Measurements from ENCODE around the gene RAB44. TPM values are rescaled to one million over a fixed set of nuclear protein-coding genes. Genes with fewer than 3 reads are reported as not detected.

Gene RAB44
- total and polyA plus RNA-seq, 2 of the 13 experiments (the other 11 are each of a cell fraction or from before 2014, with no cell fraction given) = not detected

DNA sequence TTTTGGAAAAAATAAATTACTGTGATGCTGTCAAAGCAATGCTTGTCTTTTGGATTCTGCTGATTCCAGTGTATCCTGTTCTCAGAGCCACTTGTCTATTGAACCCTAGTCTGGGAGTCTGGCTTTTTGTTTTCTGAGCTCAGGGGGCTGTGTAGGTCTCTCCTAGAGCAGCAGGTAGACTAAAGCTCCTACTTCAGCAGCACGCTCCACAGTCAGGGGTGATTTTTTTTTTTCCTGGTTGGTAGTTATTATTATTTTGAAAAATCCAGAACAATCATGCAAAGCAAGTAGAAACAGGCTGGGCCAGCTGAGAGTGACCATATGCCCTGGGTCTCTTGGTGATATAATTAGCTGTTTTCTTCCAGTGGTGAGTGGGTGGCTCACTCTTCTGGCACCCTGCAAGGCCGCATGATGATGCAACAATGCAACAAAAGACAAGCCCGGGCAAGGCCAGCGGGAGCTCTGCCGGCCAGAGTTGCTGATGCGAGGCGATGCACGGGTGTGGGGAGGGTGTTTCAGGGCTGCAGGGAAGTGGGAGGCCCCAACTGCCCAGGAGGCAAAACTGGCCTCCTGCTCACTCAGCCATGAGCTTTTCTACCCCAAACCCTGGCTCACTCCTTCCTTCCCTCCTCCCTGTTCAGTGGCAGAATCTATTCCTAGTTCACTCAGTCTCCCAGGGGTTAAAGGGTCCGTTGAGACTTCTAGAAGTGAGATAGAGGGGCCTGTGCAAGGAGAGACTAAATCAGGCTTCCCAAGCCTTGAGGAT, 30.6 kb upstream of the RAB44 start (continued):
- TF ChIP-seq ZEB1 (IDR thresholded peaks at IDR 0.05; ENCODE audit: insufficient replicate concordance, low read depth) = peak; percentile 78
- no peak for TF ChIP-seq KIAA2018 (CRISPR knock-in tag; IDR thresholded peaks at IDR 0.05; ENCODE audit: borderline replicate concordance)
- TF ChIP-seq, protein P1, sequence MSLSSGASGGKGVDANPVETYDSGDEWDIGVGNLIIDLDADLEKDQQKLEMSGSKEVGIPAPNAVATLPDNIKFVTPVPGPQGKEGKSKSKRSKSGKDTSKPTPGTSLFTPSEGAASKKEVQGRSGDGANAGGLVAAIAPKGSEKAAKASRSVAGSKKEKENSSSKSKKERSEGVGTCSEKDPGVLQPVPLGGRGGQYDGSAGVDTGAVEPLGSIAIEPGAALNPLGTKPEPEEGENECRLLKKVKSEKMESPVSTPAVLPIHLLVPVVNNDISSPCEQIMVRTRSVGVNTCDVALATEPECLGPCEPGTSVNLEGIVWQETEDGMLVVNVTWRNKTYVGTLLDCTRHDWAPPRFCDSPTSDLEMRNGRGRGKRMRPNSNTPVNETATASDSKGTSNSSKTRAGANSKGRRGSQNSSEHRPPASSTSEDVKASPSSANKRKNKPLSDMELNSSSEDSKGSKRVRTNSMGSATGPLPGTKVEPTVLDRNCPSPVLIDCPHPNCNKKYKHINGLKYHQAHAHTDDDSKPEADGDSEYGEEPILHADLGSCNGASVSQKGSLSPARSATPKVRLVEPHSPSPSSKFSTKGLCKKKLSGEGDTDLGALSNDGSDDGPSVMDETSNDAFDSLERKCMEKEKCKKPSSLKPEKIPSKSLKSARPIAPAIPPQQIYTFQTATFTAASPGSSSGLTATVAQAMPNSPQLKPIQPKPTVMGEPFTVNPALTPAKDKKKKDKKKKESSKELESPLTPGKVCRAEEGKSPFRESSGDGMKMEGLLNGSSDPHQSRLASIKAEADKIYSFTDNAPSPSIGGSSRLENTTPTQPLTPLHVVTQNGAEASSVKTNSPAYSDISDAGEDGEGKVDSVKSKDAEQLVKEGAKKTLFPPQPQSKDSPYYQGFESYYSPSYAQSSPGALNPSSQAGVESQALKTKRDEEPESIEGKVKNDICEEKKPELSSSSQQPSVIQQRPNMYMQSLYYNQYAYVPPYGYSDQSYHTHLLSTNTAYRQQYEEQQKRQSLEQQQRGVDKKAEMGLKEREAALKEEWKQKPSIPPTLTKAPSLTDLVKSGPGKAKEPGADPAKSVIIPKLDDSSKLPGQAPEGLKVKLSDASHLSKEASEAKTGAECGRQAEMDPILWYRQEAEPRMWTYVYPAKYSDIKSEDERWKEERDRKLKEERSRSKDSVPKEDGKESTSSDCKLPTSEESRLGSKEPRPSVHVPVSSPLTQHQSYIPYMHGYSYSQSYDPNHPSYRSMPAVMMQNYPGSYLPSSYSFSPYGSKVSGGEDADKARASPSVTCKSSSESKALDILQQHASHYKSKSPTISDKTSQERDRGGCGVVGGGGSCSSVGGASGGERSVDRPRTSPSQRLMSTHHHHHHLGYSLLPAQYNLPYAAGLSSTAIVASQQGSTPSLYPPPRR (CRISPR knock-in tag; IDR thresholded peaks at IDR 0.05; ENCODE audit: borderline replicate concordance) = peak; percentile 86; the same call in 1 of the 2 replicates
- no peak for TF ChIP-seq FOXM1 (CRISPR knock-in tag; IDR thresholded peaks at IDR 0.05)
- peak; percentile 92 for TF ChIP-seq ZNF12 (CRISPR knock-in tag; IDR thresholded peaks at IDR 0.05)
- no peak for TF ChIP-seq KLF13 (CRISPR knock-in tag; IDR thresholded peaks at IDR 0.05)
- TF ChIP-seq E2F2 (CRISPR knock-in tag; IDR thresholded peaks at IDR 0.05; ENCODE audit: borderline replicate concordance) = 0 out of 2 replicates have a peak, but pooled peaks have one; percentile 7
- TF ChIP-seq ZNF879 (CRISPR knock-in tag; IDR thresholded peaks at IDR 0.05) = 0 out of 2 replicates have a peak, but pooled peaks have one; percentile 57
- peak; percentile 55 to 65 for TF ChIP-seq MAFK (conservative IDR thresholded peaks at IDR 0.05 in 1 of 2, IDR thresholded peaks at IDR 0.05 in 1 of 2; ENCODE audit: low read length in 2 of 2)
- no peak for TF ChIP-seq FOXO4 (CRISPR knock-in tag; conservative IDR thresholded peaks at IDR 0.05)
